ENCODE results near the gene SPAG9. TPM values are rescaled to one million over a fixed set of nuclear protein-coding genes. Genes with fewer than 3 reads are reported as not detected.

SPAG9 gene
- 40.8 and 41.9 TPM in 2 replicates for total RNA-seq

GRCh38 chr17:51120739-51121619, at the start of gene SPAG9:
SPAG9 (minus strand) TSS chr17:51120868; CDS start chr17:51120656, 212 bp downstream.

GRCh38 chr17:51166198-51166986, 45.7 kb upstream of the SPAG9 start, which contains the start of gene NME2:
NME2 (plus strand) TSS chr17:51166411; CDS start chr17:51166831, 420 bp downstream.

GRCh38 chr17:51153210-51154072, 32.8 kb upstream of the SPAG9 start, which contains the start of gene NME1:
NME1 (plus strand) TSS chr17:51153559; CDS start chr17:51155655, 2,096 bp downstream.

Other genes with a start within 250 kb of the SPAG9 start
- gene NME1, start 32.7 kb upstream of the SPAG9 start, total RNA-seq = 50.1 and 74.9 TPM in 2 replicates
- 918 and 999 TPM in 2 replicates for gene NME2, start 45.5 kb upstream of the SPAG9 start, total RNA-seq
- 3.5 and 4.3 TPM in 2 replicates for gene MBTD1, start 139.2 kb upstream of the SPAG9 start, total RNA-seq
- 24.6 and 31.2 TPM in 2 replicates for gene UTP18, start 139.7 kb upstream of the SPAG9 start, total RNA-seq

Data from pericardium fibroblast (primary cell).